HAP-1 (cell line): ENCODE measurements around the gene PRKAR2B.
"Not testable (repeated sequence)": the region's sequence is repeated elsewhere in the genome, so short reads cannot be mapped to it uniquely, and the experiment has no call there.

Experiments
- DNase-seq, 2 experiments: peaks; one replicate each; pipeline ENCODE4 v3.0.0-alpha.2; 2016 to 2020; ENCODE audit warnings: low spot score in 2 of 2
- H3K27me3 ChIP-seq: fragments of 250-450 bp; sonication (Bioruptor Pico); 2 replicates; pipeline ENCODE4 v1.5.1; 2020; ENCODE audit warnings: low read depth, mild to moderate bottlenecking, moderate library complexity
- H3K36me3 ChIP-seq: fragments of 250-450 bp; sonication (Bioruptor Pico); replicated peaks from 2 replicates; pipeline ENCODE4 v1.5.1; 2020; ENCODE audit warnings: mild to moderate bottlenecking
- H3K4me1 ChIP-seq: fragments of 250-450 bp; sonication (Bioruptor Pico); 2 replicates; pipeline ENCODE4 v1.5.1; 2020; ENCODE audit warnings: mild to moderate bottlenecking
- H3K4me3 ChIP-seq: fragments of 250-450 bp; sonication (Bioruptor Pico); 2 replicates; pipeline ENCODE4 v1.5.1; 2020; ENCODE audit warnings: mild to moderate bottlenecking, moderate library complexity
- H3K9me3 ChIP-seq: fragments of 250-450 bp; sonication (Bioruptor Pico); 2 replicates; pipeline ENCODE4 v1.5.1; 2020; ENCODE audit warnings: mild to moderate bottlenecking, moderate library complexity
- in situ Hi-C: fragments of 300-500 bp; cut with MboI; formaldehyde crosslinking; loops from 3 replicates; pipeline ENCODE4 v1.14.3; 2020; ENCODE audit warnings: low sequenced_read_pairs, inconsistent platforms, mixed read lengths

The PRKAR2B gene

GRCh38 chr7:107035446-107035845 lies 9.1 kb upstream of the PRKAR2B start:
- no peak overlapping the region for H3K4me3 ChIP-seq
- H3K27me3 ChIP-seq = no peaks in the 10 kb centered on the region
- H3K9me3 ChIP-seq = no peaks in the 10 kb centered on the region
- DNase-seq = no peak
- in situ Hi-C loops = no loop called here
- H3K4me1 ChIP-seq = no peaks in the 10 kb centered on the region
- no peaks in the 10 kb centered on the region for H3K36me3 ChIP-seq

- no peaks in the 10 kb centered on the region for H3K4me1 ChIP-seq
- H3K36me3 ChIP-seq = no peaks in the 10 kb centered on the region
- H3K9me3 ChIP-seq = no peaks in the 10 kb centered on the region
- no peaks in the 10 kb centered on the region for H3K27me3 ChIP-seq
- DNase-seq = no peak
- H3K4me3 ChIP-seq = no peak overlapping the region
- in situ Hi-C loops = no loop called here
These were observed 8.0 kb upstream of the PRKAR2B start for GRCh38 chr7:107036535-107036934.

- Histone ChIP-seq H3K9me3 (no peaks in the 10 kb centered on the region), H3K4me1 (no peaks in the 10 kb centered on the region), H3K36me3 (no peaks in the 10 kb centered on the region), H3K4me3 (no peak overlapping the region), H3K27me3 (no peaks in the 10 kb centered on the region)
- DNase-seq = no peak
- in situ Hi-C loops = no loop called here
These were observed 6.5 kb upstream of the PRKAR2B start for GRCh38 chr7:107037717-107038603.

- no peaks in the 10 kb centered on the region for H3K9me3 ChIP-seq
- H3K36me3 ChIP-seq = no peaks in the 10 kb centered on the region
- no peak overlapping the region for H3K4me3 ChIP-seq
- in situ Hi-C loops = no loop called here
- peaks cover 9% of the 10 kb centered on the region for H3K4me1 ChIP-seq
- no peak for DNase-seq
- H3K27me3 ChIP-seq = no peaks in the 10 kb centered on the region
These were observed 5.2 kb upstream of the PRKAR2B start for GRCh38 chr7:107039199-107039900.

- no peak for DNase-seq
- Histone ChIP-seq H3K4me3 (no peak overlapping the region), H3K9me3 (no peaks in the 10 kb centered on the region), H3K27me3 (no peaks in the 10 kb centered on the region), H3K36me3 (no peaks in the 10 kb centered on the region), H3K4me1 (peaks cover 14% of the 10 kb centered on the region)
- in situ Hi-C loops = no loop called here
These were observed 3.4 kb upstream of the PRKAR2B start for GRCh38 chr7:107041097-107041496.

GRCh38 chr7:107041764-107042163 lies 2.7 kb upstream of the PRKAR2B start:
- DNase-seq, in situ Hi-C loops, H3K27me3 ChIP-seq, H3K36me3 ChIP-seq, H3K4me3 ChIP-seq, H3K9me3 ChIP-seq: not testable (repeated sequence)
- peaks cover 20% of the 10 kb centered on the region for H3K4me1 ChIP-seq

GRCh38 chr7:107042326-107042910 lies 2.1 kb upstream of the PRKAR2B start:
- H3K36me3 ChIP-seq, H3K27me3 ChIP-seq, in situ Hi-C loops, H3K4me3 ChIP-seq, DNase-seq, H3K9me3 ChIP-seq: not testable (repeated sequence)
- peaks cover 23% of the 10 kb centered on the region for H3K4me1 ChIP-seq

- Histone ChIP-seq H3K36me3 (no peaks in the 10 kb centered on the region), H3K27me3 (no peaks in the 10 kb centered on the region), H3K4me3 (no peak overlapping the region), H3K4me1 (peaks cover 23% of the 10 kb centered on the region), H3K9me3 (no peaks in the 10 kb centered on the region)
- DNase-seq = no peak
- in situ Hi-C loops = no loop called here
These were observed 1.0 kb upstream of the PRKAR2B start for GRCh38 chr7:107043491-107043890.

- peak overlapping the region; percentile 34 for H3K4me3 ChIP-seq
- in situ Hi-C loops = no loop called here
- no peaks in the 10 kb centered on the region for H3K27me3 ChIP-seq
- no peaks in the 10 kb centered on the region for H3K9me3 ChIP-seq
- H3K4me1 ChIP-seq = peaks cover 23% of the 10 kb centered on the region
- H3K36me3 ChIP-seq = no peaks in the 10 kb centered on the region
- DNase-seq = no peak
These were observed 571 bp upstream of the PRKAR2B start for GRCh38 chr7:107043921-107044346.

GRCh38 chr7:107045195-107045960 lies 873 bp downstream of the PRKAR2B start:
- H3K36me3 ChIP-seq = no peaks in the 10 kb centered on the region
- no peaks in the 10 kb centered on the region for H3K9me3 ChIP-seq
- no peaks in the 10 kb centered on the region for H3K27me3 ChIP-seq
- in situ Hi-C loops = no loop called here
- peaks cover 23% of the 10 kb centered on the region for H3K4me1 ChIP-seq
- peak overlapping the region; percentile 70 for H3K4me3 ChIP-seq
- DNase-seq = peak in 1 of 2 experiments; percentile 23

GRCh38 chr7:107045980-107046379 lies 1.5 kb downstream of the PRKAR2B start:
- H3K27me3 ChIP-seq = no peaks in the 10 kb centered on the region
- H3K4me3 ChIP-seq = peak overlapping the region; percentile 70
- DNase-seq = peak; percentile 19 to 50
- no peaks in the 10 kb centered on the region for H3K36me3 ChIP-seq
- in situ Hi-C loops = no loop called here
- H3K9me3 ChIP-seq = no peaks in the 10 kb centered on the region
- H3K4me1 ChIP-seq = peaks cover 23% of the 10 kb centered on the region

GRCh38 chr7:107046491-107047259 lies 2.2 kb downstream of the PRKAR2B start:
- Histone ChIP-seq H3K36me3 (no peaks in the 10 kb centered on the region), H3K9me3 (no peaks in the 10 kb centered on the region), H3K4me3 (peak overlapping the region; percentile 70; the same call in 1 of the 2 replicates), H3K4me1 (peaks cover 23% of the 10 kb centered on the region), H3K27me3 (no peaks in the 10 kb centered on the region)
- in situ Hi-C loops = no loop called here
- no peak for DNase-seq
